ENCODE data around the gene ELF4. TPM values are rescaled to one million over a fixed set of nuclear protein-coding genes. Genes with fewer than 3 reads are reported as not detected.

The ELF4 gene
- total and polyA plus RNA-seq, 9 of the 15 experiments (the other 6 are each of a cell fraction or from before 2014, with no cell fraction given), result 5.9 to 55.8 (median 25.2) TPM

DNA sequence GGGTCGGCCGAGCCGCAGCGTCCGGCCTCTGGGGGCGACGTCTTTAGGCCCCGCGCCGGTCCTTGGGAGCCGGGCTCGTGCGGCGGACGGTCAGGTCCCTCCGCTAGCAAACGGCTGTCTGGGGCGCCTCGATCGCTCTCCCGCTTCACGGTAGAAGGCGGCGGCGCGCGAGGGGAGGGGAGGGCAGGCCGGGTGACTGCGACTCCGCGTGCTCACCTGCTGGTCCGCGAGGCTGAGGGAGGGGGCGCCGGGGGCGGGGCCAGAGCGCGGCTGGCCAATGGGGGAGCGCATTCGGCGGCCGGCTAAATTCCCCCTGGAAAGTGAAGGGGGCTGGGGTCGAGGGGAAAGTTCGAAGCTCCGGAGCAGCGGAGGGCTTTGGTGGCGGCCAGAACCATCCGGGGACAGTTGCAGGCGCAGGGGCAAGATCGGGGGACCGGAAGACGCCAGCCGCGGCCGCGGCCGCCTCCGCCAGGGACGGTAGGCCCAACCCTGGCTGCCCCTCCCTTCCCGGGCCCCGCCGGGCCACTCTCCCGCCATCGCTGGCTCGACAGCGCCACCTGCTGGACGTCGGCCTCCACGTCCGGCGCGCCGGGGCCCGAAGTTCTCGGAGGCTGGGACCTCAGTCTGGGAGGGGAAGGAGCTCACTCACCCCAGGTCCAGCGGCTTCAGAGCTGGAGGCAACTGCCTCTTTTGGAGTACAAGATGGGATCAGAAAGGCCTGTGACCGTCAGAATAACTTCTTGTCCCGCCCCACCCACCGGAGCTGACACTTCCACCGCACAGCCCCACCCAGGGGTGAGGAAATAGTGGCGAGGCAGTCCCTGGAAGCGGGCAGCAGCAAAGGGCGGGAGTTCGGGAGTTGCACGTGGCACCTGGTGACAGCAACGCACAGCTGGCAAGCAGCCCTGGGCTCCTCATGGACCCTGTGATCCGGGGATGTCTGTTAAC is 49.9 kb downstream of the ELF4 start (continued):
- TF ChIP-seq, protein P1, sequence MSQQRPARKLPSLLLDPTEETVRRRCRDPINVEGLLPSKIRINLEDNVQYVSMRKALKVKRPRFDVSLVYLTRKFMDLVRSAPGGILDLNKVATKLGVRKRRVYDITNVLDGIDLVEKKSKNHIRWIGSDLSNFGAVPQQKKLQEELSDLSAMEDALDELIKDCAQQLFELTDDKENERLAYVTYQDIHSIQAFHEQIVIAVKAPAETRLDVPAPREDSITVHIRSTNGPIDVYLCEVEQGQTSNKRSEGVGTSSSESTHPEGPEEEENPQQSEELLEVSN (IDR thresholded peaks at IDR 0.05; ENCODE audit: borderline replicate concordance in 1 of 2, extremely low read depth in 1 of 2, insufficient read depth in 1 of 2, insufficient read length in 1 of 2, low read depth in 1 of 2, low read length in 1 of 2, poor library complexity in 1 of 2, severe bottlenecking in 1 of 2), result peak; percentile 88 to 89
- TF ChIP-seq CREM (IDR thresholded peaks at IDR 0.05; ENCODE audit: low read depth) (peak; percentile 46; the same call in 1 of the 2 replicates), RFX1 (IDR thresholded peaks at IDR 0.05) (no peak), SMAD3 (CRISPR knock-in tag; conservative IDR thresholded peaks at IDR 0.05) (no peak), POLR2B (IDR thresholded peaks at IDR 0.05; ENCODE audit: low read depth, partially characterized antibody) (no peak), HOXB6 (CRISPR knock-in tag; IDR thresholded peaks at IDR 0.05; ENCODE audit: borderline replicate concordance) (no peak)
- TF ChIP-seq, protein P2, sequence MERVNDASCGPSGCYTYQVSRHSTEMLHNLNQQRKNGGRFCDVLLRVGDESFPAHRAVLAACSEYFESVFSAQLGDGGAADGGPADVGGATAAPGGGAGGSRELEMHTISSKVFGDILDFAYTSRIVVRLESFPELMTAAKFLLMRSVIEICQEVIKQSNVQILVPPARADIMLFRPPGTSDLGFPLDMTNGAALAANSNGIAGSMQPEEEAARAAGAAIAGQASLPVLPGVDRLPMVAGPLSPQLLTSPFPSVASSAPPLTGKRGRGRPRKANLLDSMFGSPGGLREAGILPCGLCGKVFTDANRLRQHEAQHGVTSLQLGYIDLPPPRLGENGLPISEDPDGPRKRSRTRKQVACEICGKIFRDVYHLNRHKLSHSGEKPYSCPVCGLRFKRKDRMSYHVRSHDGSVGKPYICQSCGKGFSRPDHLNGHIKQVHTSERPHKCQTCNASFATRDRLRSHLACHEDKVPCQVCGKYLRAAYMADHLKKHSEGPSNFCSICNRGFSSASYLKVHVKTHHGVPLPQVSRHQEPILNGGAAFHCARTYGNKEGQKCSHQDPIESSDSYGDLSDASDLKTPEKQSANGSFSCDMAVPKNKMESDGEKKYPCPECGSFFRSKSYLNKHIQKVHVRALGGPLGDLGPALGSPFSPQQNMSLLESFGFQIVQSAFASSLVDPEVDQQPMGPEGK (CRISPR knock-in tag; IDR thresholded peaks at IDR 0.05; ENCODE audit: borderline replicate concordance), result no peak
- TF ChIP-seq, protein P3, sequence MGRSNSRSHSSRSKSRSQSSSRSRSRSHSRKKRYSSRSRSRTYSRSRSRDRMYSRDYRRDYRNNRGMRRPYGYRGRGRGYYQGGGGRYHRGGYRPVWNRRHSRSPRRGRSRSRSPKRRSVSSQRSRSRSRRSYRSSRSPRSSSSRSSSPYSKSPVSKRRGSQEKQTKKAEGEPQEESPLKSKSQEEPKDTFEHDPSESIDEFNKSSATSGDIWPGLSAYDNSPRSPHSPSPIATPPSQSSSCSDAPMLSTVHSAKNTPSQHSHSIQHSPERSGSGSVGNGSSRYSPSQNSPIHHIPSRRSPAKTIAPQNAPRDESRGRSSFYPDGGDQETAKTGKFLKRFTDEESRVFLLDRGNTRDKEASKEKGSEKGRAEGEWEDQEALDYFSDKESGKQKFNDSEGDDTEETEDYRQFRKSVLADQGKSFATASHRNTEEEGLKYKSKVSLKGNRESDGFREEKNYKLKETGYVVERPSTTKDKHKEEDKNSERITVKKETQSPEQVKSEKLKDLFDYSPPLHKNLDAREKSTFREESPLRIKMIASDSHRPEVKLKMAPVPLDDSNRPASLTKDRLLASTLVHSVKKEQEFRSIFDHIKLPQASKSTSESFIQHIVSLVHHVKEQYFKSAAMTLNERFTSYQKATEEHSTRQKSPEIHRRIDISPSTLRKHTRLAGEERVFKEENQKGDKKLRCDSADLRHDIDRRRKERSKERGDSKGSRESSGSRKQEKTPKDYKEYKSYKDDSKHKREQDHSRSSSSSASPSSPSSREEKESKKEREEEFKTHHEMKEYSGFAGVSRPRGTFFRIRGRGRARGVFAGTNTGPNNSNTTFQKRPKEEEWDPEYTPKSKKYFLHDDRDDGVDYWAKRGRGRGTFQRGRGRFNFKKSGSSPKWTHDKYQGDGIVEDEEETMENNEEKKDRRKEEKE (IDR thresholded peaks at IDR 0.05; ENCODE audit: borderline replicate concordance in 1 of 2, control insufficient read depth in 1 of 2, low read depth in 2 of 2, low read length in 1 of 2), result no peak
- TF ChIP-seq, protein P4, sequence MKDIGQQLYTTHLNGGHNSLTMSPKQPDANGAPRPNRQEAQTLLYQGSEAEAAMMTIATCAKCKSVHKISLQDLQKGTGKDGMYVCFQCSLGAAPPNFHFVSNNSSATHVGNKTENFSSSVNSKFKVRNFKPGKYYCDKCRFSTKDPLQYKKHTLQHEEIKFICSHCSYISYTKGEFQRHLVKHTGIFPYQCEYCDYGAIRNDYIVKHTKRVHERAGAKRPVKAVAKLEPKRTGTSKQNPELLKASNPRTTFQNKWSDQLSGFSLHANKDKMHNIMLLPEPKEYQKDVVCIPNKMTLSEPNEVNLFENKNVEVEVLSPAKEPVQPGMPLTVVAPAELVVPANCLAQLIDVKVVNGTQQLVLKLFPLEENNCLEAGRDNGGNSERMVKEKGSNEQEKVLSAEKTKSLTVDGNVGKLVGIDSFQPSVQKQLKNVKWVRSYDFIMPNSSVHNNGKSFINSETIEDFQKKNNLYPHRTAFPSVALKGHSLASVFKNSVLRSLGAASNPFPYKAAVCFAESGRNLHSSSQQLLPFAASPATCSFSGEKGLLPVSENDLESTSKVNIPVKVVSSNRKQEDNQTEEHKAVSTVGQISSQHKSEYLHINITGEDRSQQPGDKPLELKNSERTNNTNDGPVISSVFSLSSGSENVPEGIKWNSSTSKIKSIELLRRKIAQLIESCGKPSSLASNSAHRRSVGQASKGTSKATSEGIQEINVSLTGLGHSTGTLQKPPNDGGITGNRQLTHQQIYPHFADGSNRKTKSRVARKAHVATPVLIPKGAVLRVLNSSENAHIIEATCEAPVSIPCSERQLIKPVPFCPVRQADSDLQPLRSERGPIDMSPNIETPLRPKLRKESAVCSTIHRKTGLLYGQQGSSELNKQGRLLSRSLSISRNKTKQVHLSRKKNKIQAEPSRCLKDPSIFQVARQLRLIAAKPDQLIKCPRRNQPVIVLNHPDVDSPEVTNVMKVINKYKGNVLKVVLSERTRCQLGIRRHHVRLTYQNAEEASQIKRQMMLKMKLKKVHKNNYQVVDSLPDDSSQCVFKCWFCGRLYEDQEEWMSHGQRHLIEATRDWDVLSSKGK (CRISPR knock-in tag; IDR thresholded peaks at IDR 0.05), result no peak
- TF ChIP-seq, protein P5, sequence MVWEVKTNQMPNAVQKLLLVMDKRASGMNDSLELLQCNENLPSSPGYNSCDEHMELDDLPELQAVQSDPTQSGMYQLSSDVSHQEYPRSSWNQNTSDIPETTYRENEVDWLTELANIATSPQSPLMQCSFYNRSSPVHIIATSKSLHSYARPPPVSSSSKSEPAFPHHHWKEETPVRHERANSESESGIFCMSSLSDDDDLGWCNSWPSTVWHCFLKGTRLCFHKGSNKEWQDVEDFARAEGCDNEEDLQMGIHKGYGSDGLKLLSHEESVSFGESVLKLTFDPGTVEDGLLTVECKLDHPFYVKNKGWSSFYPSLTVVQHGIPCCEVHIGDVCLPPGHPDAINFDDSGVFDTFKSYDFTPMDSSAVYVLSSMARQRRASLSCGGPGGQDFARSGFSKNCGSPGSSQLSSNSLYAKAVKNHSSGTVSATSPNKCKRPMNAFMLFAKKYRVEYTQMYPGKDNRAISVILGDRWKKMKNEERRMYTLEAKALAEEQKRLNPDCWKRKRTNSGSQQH (CRISPR knock-in tag; IDR thresholded peaks at IDR 0.05), result no peak
- TF ChIP-seq, protein P6, sequence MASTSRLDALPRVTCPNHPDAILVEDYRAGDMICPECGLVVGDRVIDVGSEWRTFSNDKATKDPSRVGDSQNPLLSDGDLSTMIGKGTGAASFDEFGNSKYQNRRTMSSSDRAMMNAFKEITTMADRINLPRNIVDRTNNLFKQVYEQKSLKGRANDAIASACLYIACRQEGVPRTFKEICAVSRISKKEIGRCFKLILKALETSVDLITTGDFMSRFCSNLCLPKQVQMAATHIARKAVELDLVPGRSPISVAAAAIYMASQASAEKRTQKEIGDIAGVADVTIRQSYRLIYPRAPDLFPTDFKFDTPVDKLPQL (IDR thresholded peaks at IDR 0.05; ENCODE audit: extremely low read depth, insufficient read length), result no peak

All from K562 (cell line).